ENCODE measurements around the gene C11orf21. TPM values are rescaled to one million over a fixed set of nuclear protein-coding genes. Genes with fewer than 3 reads are reported as not detected.

C11orf21 gene
- total and polyA plus RNA-seq, 12 donors = 0.04 to 2.1 (median 0.37) TPM

GRCh38 chr11:2296913-2297622 lies 4.7 kb downstream of the C11orf21 start:
- DNase-seq = peak in 3 of 7 donors; percentile 8 to 40 (median 16)
- no peaks in the 10 kb centered on the region for H3K4me1 ChIP-seq (replicated peaks in 1 of 2)
- H3K9me3 ChIP-seq (replicated peaks in 1 of 3) = no peaks in the 10 kb centered on the region
- H3K36me3 ChIP-seq (replicated peaks in 1 of 2) = no peaks in the 10 kb centered on the region
- H3K27me3 ChIP-seq = peaks cover 4% of the 10 kb centered on the region
- 85 to 92% (median 86%) methylated on average over 10 to 13 of the region's 13 CpGs for WGBS, 4 donors
- TF ChIP-seq POLR2A (IDR thresholded peaks at IDR 0.05) (no peak), CTCF (IDR thresholded peaks at IDR 0.05) (no peak)
- H3K4me3 ChIP-seq = no peak overlapping the region
- H3K27ac ChIP-seq = no peak overlapping the region
- intact Hi-C loops (cut with DNase I) = loop anchor here in 1 of 2 donors (10.0 kb wide), 1 partner anchor 608 kb away; a partner anchor contains a TSS

DNA sequence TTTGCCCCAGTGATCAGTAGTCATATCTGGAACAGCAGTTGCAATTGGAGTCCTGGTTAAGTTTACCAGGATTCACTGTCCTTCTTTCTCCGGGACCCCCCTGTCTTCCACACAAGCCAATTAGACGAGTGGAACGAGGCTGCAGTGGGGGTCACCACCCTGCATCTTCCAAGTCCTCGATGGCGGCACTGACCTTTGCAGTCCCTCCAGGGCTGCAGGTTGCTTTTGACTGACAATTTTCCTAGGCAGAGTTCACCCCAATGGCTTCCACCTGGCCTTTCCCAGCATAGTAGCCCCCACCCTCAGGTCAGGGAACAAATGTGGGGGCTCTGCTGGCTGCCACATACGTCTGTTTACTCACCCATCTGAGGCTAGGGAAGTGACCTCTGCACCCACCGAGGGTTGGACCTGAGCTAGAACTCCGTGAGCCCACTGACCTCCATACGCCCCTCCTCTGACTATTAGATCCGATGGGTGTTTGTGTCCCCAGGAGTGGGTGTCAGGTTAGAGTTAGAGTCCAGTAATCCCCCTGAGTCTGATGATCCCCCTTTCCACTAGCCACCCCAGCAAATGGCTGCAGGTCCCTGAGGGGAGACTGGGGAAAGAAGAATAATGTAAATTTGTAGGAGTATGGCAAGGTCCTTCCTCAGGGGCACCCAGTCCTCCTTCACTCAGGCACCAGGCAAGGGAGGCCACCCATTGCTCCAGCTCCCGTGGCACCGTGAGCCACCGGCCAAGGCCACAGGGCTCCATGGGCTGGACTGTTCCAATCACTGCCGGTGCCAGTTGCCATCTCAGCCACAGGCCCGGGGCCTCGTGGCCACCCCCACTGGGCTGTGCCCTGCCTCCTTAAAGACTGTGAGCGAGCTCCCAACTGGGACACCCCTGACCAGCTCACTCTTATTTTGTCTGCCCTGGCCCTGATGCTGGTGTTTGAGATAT lies 5.5 kb downstream of the C11orf21 start:
- intact Hi-C loops (cut with DNase I) = loop anchor here in 1 of 2 donors (10.0 kb wide), 1 partner anchor 609 kb away; a partner anchor contains a TSS
- no peak overlapping the region for H3K27ac ChIP-seq
- H3K4me3 ChIP-seq = no peak overlapping the region
- H3K9me3 ChIP-seq (replicated peaks in 1 of 3) = no peaks in the 10 kb centered on the region
- peak in 1 of 7 donors; percentile 5 for DNase-seq
- no peak for TF ChIP-seq POLR2A (IDR thresholded peaks at IDR 0.05)
- TF ChIP-seq CTCF (IDR thresholded peaks at IDR 0.05) = no peak
- WGBS, 4 donors = 78 to 87% (median 84%) methylated on average over 9 to 17 of the region's 17 CpGs
- peaks cover 4% of the 10 kb centered on the region for H3K27me3 ChIP-seq
- no peaks in the 10 kb centered on the region for H3K4me1 ChIP-seq (replicated peaks in 1 of 2)
- no peaks in the 10 kb centered on the region for H3K36me3 ChIP-seq (replicated peaks in 1 of 2)

DNA sequence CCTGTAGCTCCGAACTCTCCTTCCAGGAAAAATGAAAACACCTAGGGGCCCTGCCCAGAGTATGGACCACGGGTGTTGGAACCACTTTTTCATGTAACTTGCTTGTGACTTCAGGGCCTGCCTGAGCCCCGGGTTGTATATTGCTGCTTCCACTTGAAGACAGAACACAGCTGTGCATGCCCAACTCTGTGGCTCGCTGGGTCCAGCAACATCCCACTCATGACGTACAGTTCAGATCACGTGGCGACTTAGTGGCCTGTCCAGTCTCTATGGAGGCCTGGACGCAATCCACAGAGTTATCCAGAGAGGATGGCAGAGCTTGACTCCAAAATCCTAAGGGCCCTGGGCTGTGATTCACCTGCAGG lies 6.8 kb downstream of the C11orf21 start:
- WGBS, 4 donors = 73 to 90% (median 86%) methylated on average over 3 to 8 of the region's 8 CpGs

More for the DNA sequence above, 6.8 kb downstream of the C11orf21 start:
- Histone ChIP-seq H3K27me3 (peaks cover 4% of the 10 kb centered on the region), H3K27ac (no peak overlapping the region), H3K4me1 (replicated peaks in 1 of 2) (no peaks in the 10 kb centered on the region), H3K36me3 (replicated peaks in 1 of 2) (no peaks in the 10 kb centered on the region), H3K4me3 (no peak overlapping the region), H3K9me3 (replicated peaks in 1 of 3) (no peaks in the 10 kb centered on the region)
- DNase-seq = peak in 2 of 7 donors; percentile 3 to 44
- TF ChIP-seq CTCF (IDR thresholded peaks at IDR 0.05) = no peak
- TF ChIP-seq POLR2A (IDR thresholded peaks at IDR 0.05) = no peak
- intact Hi-C loops (cut with DNase I) = loop anchor here in 1 of 2 donors (10.0 kb wide), 1 partner anchor 610 kb away; a partner anchor contains a TSS

All from adrenal gland (tissue), 12 donors.